GM23338 (cell line): ENCODE results near the gene XYLT1. TPM values are rescaled to one million over a fixed set of nuclear protein-coding genes. Genes with fewer than 3 reads are reported as not detected.
A peak's percentile ranks its signal among the peaks of the same experiment; 100 is the strongest.

Experiments used
- ATAC-seq: fragments of 200-7000 bp; cut with Tn5 transposase; 3 replicates; pipeline ENCODE4 v1.9.1; 2020
- DNase-seq: peaks from one replicate; pipeline ENCODE4 v3.0.0-alpha.2; 2015; ENCODE audit warnings: low spot score
- H2AFZ ChIP-seq: fragments of 200-600 bp; sonication (generic); 2 replicates; pipeline ENCODE4 v1.8.0; 2016; ENCODE audit warnings: antibody characterized with exemption, mild to moderate bottlenecking, moderate library complexity
- H3F3A ChIP-seq: fragments of 200-600 bp; sonication (generic); replicated peaks from 2 replicates; pipeline ENCODE4 v1.8.0; 2017; ENCODE audit warnings: antibody characterized with exemption, mixed run types, low read depth
- H3K27ac ChIP-seq: fragments of 200-600 bp; sonication (generic); 2 replicates; pipeline ENCODE4 v1.6.1; 2016; ENCODE audit warnings: low read depth
- H3K27me3 ChIP-seq: fragments of 200-600 bp; sonication (generic); 2 replicates; pipeline ENCODE4 v1.8.0; 2016; ENCODE audit warnings: mild to moderate bottlenecking, mixed run types, moderate library complexity; ENCODE audit not compliant: insufficient read depth
- H3K36me3 ChIP-seq: fragments of 200-600 bp; sonication (generic); 2 replicates; pipeline ENCODE4 v1.8.0; 2016; ENCODE audit warnings: mild to moderate bottlenecking; ENCODE audit not compliant: insufficient read depth
- H3K4me1 ChIP-seq: fragments of 200-600 bp; sonication (generic); 2 replicates; pipeline ENCODE4 v1.8.0; 2016; ENCODE audit warnings: mild to moderate bottlenecking, moderate library complexity; ENCODE audit not compliant: insufficient read depth
- H3K4me2 ChIP-seq: fragments of 200-600 bp; sonication (generic); 2 replicates; pipeline ENCODE4 v1.7.1; 2017; ENCODE audit warnings: mixed run types
- H3K4me3 ChIP-seq: fragments of 200-600 bp; sonication (generic); 2 replicates; pipeline ENCODE4 v1.6.1; 2016; ENCODE audit warnings: mixed run types
- H3K79me2 ChIP-seq: fragments of 200-600 bp; sonication (generic); replicated peaks from 2 replicates; pipeline ENCODE4 v1.8.0; 2017; ENCODE audit warnings: mild to moderate bottlenecking; ENCODE audit not compliant: insufficient read depth
- H3K9me2 ChIP-seq: fragments of 200-600 bp; sonication (generic); 2 replicates; pipeline ENCODE4 v1.8.0; 2017; ENCODE audit not compliant: insufficient read depth
- H4K20me1 ChIP-seq: fragments of 200-600 bp; sonication (generic); replicated peaks from 2 replicates; pipeline ENCODE4 v1.8.0; 2017; ENCODE audit warnings: mild to moderate bottlenecking; ENCODE audit not compliant: insufficient read depth
- H3K27ac Mint-ChIP-seq: 2 replicates; pipeline ENCODE4 v1.8.0; 2020; ENCODE audit warnings: inconsistent platforms, mild to moderate bottlenecking, moderate library complexity, mixed read lengths
- H3K27me3 Mint-ChIP-seq: 3 replicates; pipeline ENCODE4 v1.8.0; 2022; ENCODE audit warnings: low read depth, mild to moderate bottlenecking, moderate library complexity, mixed read lengths, inconsistent platforms; ENCODE audit not compliant: insufficient read depth, poor library complexity
- H3K36me3 Mint-ChIP-seq: 3 replicates; pipeline ENCODE4 v1.8.0; 2021; ENCODE audit warnings: low read depth, mild to moderate bottlenecking, inconsistent platforms, moderate library complexity, mixed read lengths
- H3K4me1 Mint-ChIP-seq: 3 replicates; pipeline ENCODE4 v1.8.0; 2020; ENCODE audit warnings: mild to moderate bottlenecking, inconsistent platforms, mixed read lengths
- H3K4me3 Mint-ChIP-seq: 3 replicates; pipeline ENCODE4 v1.8.0; 2021; ENCODE audit warnings: moderate library complexity, mild to moderate bottlenecking, inconsistent platforms, mixed read lengths
- H3K9me3 Mint-ChIP-seq: 3 replicates; pipeline ENCODE4 v1.8.0; 2020; ENCODE audit warnings: moderate library complexity, mild to moderate bottlenecking, inconsistent platforms, mixed read lengths
- CREB1 ChIP-seq: fragments of 250-450 bp; sonication (Bioruptor Pico); IDR thresholded peaks from 2 replicates; pipeline ENCODE4 v1.5.0; 2020; ENCODE audit warnings: low read depth, mild to moderate bottlenecking, moderate library complexity
- ETS1 ChIP-seq: IDR thresholded peaks from 2 replicates; pipeline ENCODE4 v1.6.1; 2016; ENCODE audit warnings: antibody characterized with exemption
- EZH2 ChIP-seq: fragments of 200-600 bp; sonication (generic); IDR thresholded peaks from one replicate; pipeline ENCODE4 v1.8.0; 2017; ENCODE audit warnings: antibody characterized with exemption, mild to moderate bottlenecking, low read depth; ENCODE audit not compliant: unreplicated experiment
- JUNB ChIP-seq: IDR thresholded peaks from one replicate; pipeline ENCODE4 v1.6.1; 2016; ENCODE audit warnings: antibody characterized with exemption; ENCODE audit not compliant: unreplicated experiment
- POLR2AphosphoS5 ChIP-seq: IDR thresholded peaks from 2 replicates; pipeline ENCODE4 v1.6.1; 2016; ENCODE audit warnings: antibody characterized with exemption, low read depth
- ZNF114 ChIP-seq: fragments of 250-450 bp; sonication (Bioruptor Pico); IDR thresholded peaks from 2 replicates; pipeline ENCODE4 v1.5.0; 2020; ENCODE audit warnings: mild to moderate bottlenecking, moderate library complexity
- ZNF331 ChIP-seq: fragments of 250-450 bp; sonication (Bioruptor Pico); IDR thresholded peaks from 2 replicates; pipeline ENCODE4 v1.5.0; 2020; ENCODE audit warnings: low read depth, mild to moderate bottlenecking, moderate library complexity
- polyA plus RNA-seq: library from polyadenylated mRNA; unstranded; fragments of >200 nt; fragmentation: Nextera tagmentation; extraction: Ambion mirVana; gene quantifications from 2 replicates; pipeline ENCODE4 v1.2.1, GENCODE V29; 2016
- total RNA-seq: library from RNA; depleted of rRNA; stranded (reverse); fragments of >200 nt; shearing (Covaris generic); gene quantifications from 2 replicates; pipeline ENCODE4 v1.2.3, GENCODE V29; 2014
- TF ChIP-seq, protein P1 (sequence below): IDR thresholded peaks from one replicate; pipeline ENCODE4 v1.6.1; 2018; ENCODE audit warnings: antibody characterized with exemption; ENCODE audit not compliant: unreplicated experiment
- TF ChIP-seq, protein P2 (sequence below): fragments of 250-450 bp; sonication (Bioruptor Pico); IDR thresholded peaks from 2 replicates; pipeline ENCODE4 v1.5.0; 2020; ENCODE audit warnings: mild to moderate bottlenecking, moderate library complexity

Gene XYLT1
- total and polyA plus RNA-seq, 2 experiments from 2014 or later, result 3.5 to 24.7 TPM

- H3K27me3 Mint-ChIP-seq, result peaks cover 7% of the 10 kb centered on the region
- no peak overlapping the region for H3K4me3 Mint-ChIP-seq
- Histone ChIP-seq H4K20me1 (no peaks in the 10 kb centered on the region), H3K9me2 (peaks cover 6% of the 10 kb centered on the region), H3K4me1 (peaks cover 10% of the 10 kb centered on the region), H3F3A (no peaks in the 10 kb centered on the region), H3K79me2 (no peaks in the 10 kb centered on the region), H3K4me2 (no peak overlapping the region), H3K36me3 (no peaks in the 10 kb centered on the region), H3K4me3 (no peak overlapping the region), H3K27ac (no peak overlapping the region), H3K27me3 (no peaks in the 10 kb centered on the region), H2AFZ (no peak overlapping the region)
- H3K4me1 Mint-ChIP-seq, result peaks cover 18% of the 10 kb centered on the region
- ATAC-seq (peak; percentile 89), DNase-seq (peak; percentile 78)
- peaks cover 3% of the 10 kb centered on the region; the same call in 1 of the 3 replicates for H3K9me3 Mint-ChIP-seq
- no peak for TF ChIP-seq ZNF114 (CRISPR knock-in tag)
- TF ChIP-seq, protein P1, sequence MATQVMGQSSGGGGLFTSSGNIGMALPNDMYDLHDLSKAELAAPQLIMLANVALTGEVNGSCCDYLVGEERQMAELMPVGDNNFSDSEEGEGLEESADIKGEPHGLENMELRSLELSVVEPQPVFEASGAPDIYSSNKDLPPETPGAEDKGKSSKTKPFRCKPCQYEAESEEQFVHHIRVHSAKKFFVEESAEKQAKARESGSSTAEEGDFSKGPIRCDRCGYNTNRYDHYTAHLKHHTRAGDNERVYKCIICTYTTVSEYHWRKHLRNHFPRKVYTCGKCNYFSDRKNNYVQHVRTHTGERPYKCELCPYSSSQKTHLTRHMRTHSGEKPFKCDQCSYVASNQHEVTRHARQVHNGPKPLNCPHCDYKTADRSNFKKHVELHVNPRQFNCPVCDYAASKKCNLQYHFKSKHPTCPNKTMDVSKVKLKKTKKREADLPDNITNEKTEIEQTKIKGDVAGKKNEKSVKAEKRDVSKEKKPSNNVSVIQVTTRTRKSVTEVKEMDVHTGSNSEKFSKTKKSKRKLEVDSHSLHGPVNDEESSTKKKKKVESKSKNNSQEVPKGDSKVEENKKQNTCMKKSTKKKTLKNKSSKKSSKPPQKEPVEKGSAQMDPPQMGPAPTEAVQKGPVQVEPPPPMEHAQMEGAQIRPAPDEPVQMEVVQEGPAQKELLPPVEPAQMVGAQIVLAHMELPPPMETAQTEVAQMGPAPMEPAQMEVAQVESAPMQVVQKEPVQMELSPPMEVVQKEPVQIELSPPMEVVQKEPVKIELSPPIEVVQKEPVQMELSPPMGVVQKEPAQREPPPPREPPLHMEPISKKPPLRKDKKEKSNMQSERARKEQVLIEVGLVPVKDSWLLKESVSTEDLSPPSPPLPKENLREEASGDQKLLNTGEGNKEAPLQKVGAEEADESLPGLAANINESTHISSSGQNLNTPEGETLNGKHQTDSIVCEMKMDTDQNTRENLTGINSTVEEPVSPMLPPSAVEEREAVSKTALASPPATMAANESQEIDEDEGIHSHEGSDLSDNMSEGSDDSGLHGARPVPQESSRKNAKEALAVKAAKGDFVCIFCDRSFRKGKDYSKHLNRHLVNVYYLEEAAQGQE, result no peak
- no peak for TF ChIP-seq POLR2AphosphoS5
- TF ChIP-seq ETS1, result peak; percentile 96
- 0 out of 2 replicates have a peak, but pooled peaks have one; percentile 9 for TF ChIP-seq CREB1
- TF ChIP-seq EZH2, result no peak
- H3K27ac Mint-ChIP-seq, result no peak overlapping the region
- no peaks in the 10 kb centered on the region; the same call in 2 of the 3 replicates for H3K36me3 Mint-ChIP-seq
Measured at GRCh38 chr16:17101646-17102045, 369.1 kb downstream of the XYLT1 start.

GRCh38 chr16:17098685-17099084 is 372.1 kb downstream of the XYLT1 start:
- H3K36me3 Mint-ChIP-seq, result no peaks in the 10 kb centered on the region; the same call in 2 of the 3 replicates
- no peaks in the 10 kb centered on the region for H3K36me3 ChIP-seq
- peaks cover 3% of the 10 kb centered on the region; the same call in 1 of the 3 replicates for H3K9me3 Mint-ChIP-seq
- DNase-seq, result no peak
- peaks cover 4% of the 10 kb centered on the region for H3K27me3 Mint-ChIP-seq
- H2AFZ ChIP-seq, result no peak overlapping the region
- no peaks in the 10 kb centered on the region for H3K79me2 ChIP-seq
- H3K4me1 ChIP-seq, result no peaks in the 10 kb centered on the region
- H4K20me1 ChIP-seq, result no peaks in the 10 kb centered on the region
- H3K4me1 Mint-ChIP-seq, result no peaks in the 10 kb centered on the region; the same call in 2 of the 3 replicates
- peaks cover 17% of the 10 kb centered on the region for H3K27me3 ChIP-seq
- H3F3A ChIP-seq, result no peaks in the 10 kb centered on the region
- ATAC-seq, result no peak
- H3K27ac Mint-ChIP-seq, result no peak overlapping the region
- H3K4me2 ChIP-seq, result no peak overlapping the region
- no peak overlapping the region for H3K27ac ChIP-seq
- no peak overlapping the region for H3K4me3 ChIP-seq
- H3K4me3 Mint-ChIP-seq, result no peak overlapping the region
- H3K9me2 ChIP-seq, result peaks cover 6% of the 10 kb centered on the region
- TF ChIP-seq POLR2AphosphoS5 (no peak), CREB1 (no peak), ZNF331 (CRISPR knock-in tag) (no peak), ZNF114 (CRISPR knock-in tag) (no peak), ETS1 (no peak), EZH2 (no peak), JUNB (no peak)
- TF ChIP-seq, protein P2, sequence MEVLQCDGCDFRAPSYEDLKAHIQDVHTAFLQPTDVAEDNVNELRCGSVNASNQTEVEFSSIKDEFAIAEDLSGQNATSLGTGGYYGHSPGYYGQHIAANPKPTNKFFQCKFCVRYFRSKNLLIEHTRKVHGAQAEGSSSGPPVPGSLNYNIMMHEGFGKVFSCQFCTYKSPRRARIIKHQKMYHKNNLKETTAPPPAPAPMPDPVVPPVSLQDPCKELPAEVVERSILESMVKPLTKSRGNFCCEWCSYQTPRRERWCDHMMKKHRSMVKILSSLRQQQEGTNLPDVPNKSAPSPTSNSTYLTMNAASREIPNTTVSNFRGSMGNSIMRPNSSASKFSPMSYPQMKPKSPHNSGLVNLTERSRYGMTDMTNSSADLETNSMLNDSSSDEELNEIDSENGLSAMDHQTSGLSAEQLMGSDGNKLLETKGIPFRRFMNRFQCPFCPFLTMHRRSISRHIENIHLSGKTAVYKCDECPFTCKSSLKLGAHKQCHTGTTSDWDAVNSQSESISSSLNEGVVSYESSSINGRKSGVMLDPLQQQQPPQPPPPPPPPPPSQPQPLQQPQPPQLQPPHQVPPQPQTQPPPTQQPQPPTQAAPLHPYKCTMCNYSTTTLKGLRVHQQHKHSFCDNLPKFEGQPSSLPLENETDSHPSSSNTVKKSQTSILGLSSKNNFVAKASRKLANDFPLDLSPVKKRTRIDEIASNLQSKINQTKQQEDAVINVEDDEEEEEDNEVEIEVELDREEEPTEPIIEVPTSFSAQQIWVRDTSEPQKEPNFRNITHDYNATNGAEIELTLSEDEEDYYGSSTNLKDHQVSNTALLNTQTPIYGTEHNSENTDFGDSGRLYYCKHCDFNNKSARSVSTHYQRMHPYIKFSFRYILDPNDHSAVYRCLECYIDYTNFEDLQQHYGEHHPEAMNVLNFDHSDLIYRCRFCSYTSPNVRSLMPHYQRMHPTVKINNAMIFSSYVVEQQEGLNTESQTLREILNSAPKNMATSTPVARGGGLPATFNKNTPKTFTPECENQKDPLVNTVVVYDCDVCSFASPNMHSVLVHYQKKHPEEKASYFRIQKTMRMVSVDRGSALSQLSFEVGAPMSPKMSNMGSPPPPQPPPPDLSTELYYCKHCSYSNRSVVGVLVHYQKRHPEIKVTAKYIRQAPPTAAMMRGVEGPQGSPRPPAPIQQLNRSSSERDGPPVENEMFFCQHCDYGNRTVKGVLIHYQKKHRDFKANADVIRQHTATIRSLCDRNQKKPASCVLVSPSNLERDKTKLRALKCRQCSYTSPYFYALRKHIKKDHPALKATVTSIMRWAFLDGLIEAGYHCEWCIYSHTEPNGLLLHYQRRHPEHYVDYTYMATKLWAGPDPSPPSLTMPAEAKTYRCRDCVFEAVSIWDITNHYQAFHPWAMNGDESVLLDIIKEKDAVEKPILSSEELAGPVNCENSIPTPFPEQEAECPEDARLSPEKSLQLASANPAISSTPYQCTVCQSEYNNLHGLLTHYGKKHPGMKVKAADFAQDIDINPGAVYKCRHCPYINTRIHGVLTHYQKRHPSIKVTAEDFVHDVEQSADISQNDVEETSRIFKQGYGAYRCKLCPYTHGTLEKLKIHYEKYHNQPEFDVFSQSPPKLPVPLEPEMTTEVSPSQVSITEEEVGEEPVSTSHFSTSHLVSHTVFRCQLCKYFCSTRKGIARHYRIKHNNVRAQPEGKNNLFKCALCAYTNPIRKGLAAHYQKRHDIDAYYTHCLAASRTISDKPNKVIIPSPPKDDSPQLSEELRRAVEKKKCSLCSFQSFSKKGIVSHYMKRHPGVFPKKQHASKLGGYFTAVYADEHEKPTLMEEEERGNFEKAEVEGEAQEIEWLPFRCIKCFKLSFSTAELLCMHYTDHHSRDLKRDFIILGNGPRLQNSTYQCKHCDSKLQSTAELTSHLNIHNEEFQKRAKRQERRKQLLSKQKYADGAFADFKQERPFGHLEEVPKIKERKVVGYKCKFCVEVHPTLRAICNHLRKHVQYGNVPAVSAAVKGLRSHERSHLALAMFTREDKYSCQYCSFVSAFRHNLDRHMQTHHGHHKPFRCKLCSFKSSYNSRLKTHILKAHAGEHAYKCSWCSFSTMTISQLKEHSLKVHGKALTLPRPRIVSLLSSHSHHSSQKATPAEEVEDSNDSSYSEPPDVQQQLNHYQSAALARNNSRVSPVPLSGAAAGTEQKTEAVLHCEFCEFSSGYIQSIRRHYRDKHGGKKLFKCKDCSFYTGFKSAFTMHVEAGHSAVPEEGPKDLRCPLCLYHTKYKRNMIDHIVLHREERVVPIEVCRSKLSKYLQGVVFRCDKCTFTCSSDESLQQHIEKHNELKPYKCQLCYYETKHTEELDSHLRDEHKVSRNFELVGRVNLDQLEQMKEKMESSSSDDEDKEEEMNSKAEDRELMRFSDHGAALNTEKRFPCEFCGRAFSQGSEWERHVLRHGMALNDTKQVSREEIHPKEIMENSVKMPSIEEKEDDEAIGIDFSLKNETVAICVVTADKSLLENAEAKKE (CRISPR knock-in tag), result no peak
